ENCODE measurements around the gene HNRNPD.
"Not testable (repeated sequence)": the region's sequence is repeated elsewhere in the genome, so short reads cannot be mapped to it uniquely, and the experiment has no call there.

Gene HNRNPD

GRCh38 chr4:82372517-82373485 lies 990 bp downstream of the HNRNPD start:
- peak; percentile 38 for DNase-seq

GRCh38 chr4:82371497-82371896 lies 2.3 kb downstream of the HNRNPD start:
- DNase-seq: peak in 1 of 2 donors; percentile 23

GRCh38 chr4:82367438-82368097 lies 6.2 kb downstream of the HNRNPD start:
- DNase-seq: no peak

- not testable (repeated sequence) for DNase-seq
Observed at GRCh38 chr4:82366431-82366830, 7.4 kb downstream of the HNRNPD start.

- no peak for DNase-seq
Observed at GRCh38 chr4:82363896-82364487, 9.8 kb downstream of the HNRNPD start.

GRCh38 chr4:82362565-82362964 lies 11.2 kb downstream of the HNRNPD start:
- no peak for DNase-seq

GRCh38 chr4:82360298-82361177 lies 13.3 kb downstream of the HNRNPD start:
- DNase-seq: peak in 1 of 2 donors; percentile 58

GRCh38 chr4:82358847-82359246 lies 14.9 kb downstream of the HNRNPD start:
- peak; percentile 67 to 76 for DNase-seq

GRCh38 chr4:82357640-82358039 lies 16.2 kb downstream of the HNRNPD start:
- no peak for DNase-seq

- no peak for DNase-seq
Observed at GRCh38 chr4:82354788-82355187, 19.0 kb downstream of the HNRNPD start.

- no peak for DNase-seq
Observed at GRCh38 chr4:82352825-82353366, 20.9 kb downstream of the HNRNPD start.

GRCh38 chr4:82352118-82352824 lies 21.5 kb downstream of the HNRNPD start:
- DNase-seq: no peak

GRCh38 chr4:82346126-82346525 lies 27.7 kb downstream of the HNRNPD start:
- DNase-seq: no peak

- no peak for DNase-seq
Observed at GRCh38 chr4:82335043-82335442, 38.7 kb downstream of the HNRNPD start.

GRCh38 chr4:82333641-82334040 lies 40.1 kb downstream of the HNRNPD start:
- DNase-seq: not testable (repeated sequence)

GRCh38 chr4:82331814-82332213 lies 42.0 kb downstream of the HNRNPD start:
- no peak for DNase-seq

GRCh38 chr4:82320351-82320750 lies 53.4 kb downstream of the HNRNPD start:
- no peak for DNase-seq

GRCh38 chr4:82303063-82303462 lies 70.7 kb downstream of the HNRNPD start:
- DNase-seq: not testable (repeated sequence)
